ENCODE results near the gene TMOD3.

Gene TMOD3

GRCh38 chr15:51924156-51925068 lies 95.0 kb downstream of the TMOD3 start:
- no peak for DNase-seq

- DNase-seq = no peak
These were observed 97.4 kb downstream of the TMOD3 start for GRCh38 chr15:51926809-51927208.

DNA sequence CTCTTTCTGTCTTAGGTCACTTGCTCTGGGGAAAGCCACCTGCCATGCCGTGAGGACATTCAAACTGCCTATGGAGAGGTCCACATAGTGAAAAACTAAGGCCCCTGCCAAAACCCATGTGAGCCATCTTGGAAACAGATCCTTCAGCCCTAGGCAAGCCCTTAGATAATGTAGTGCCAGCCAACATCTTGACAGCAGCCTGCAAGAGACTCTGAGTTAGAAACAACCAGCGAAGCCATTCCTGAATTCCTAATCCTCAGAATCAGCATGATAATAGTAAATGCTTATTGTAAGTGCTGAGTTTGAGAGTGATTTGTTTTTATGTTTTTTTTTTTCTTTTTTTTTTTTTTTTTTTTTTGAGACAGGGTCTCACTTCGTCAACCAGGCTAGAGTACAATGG lies 101.6 kb downstream of the TMOD3 start:
- DNase-seq = no peak

GRCh38 chr15:51931638-51932037 lies 102.2 kb downstream of the TMOD3 start:
- no peak for DNase-seq

GRCh38 chr15:51932161-51932560 lies 102.7 kb downstream of the TMOD3 start:
- no peak for DNase-seq

DNA sequence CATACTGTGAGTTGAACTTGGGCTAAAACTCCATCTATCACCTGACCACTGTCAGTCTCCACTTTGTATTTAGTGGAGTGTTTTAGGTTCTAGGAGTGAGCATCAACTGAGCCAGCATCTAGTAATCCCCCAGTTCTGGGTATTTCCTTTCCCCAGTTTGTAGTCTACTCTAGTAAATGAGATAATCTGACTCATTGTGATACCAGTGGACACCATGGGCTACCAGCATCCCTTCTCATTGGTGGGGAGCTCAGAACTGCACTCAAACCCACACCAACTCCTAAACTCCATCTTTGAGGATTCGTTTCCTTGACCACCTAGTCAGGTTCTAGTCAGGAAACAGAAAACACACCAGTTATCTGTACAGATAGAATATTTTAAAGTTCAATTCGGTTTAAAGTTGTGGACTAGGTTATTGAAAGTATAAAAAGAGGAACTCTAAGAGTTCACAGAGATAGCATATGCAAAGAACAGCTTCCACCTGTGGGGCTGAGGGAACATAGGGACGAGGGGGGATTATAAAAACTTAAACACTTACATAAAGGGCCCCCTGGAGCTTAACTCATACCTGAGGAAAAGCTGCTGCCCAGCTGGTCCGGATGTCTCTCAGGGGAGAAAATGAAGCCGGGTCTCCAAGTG lies 106.1 kb downstream of the TMOD3 start:
- no peak for DNase-seq

DNA sequence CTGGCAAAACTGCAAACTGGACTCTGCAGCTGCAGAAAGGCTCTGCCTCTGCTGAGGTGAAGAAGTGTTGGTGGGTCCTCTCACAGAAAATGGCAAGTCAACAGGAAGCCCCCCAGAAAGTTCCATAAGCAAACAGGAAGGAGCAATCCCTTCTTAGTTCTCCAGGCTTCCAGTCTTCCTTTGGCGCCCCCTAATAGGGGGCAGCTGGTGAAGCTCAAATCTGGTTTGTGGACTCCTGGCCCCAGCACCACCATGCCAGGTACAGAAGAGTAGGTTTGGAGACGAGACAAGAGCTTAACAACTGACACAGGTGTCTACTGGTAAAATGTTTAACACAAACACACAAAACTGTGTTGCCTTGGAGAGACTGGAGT lies 106.6 kb downstream of the TMOD3 start:
- DNase-seq = no peak

- no peak for DNase-seq
These were observed 108.8 kb downstream of the TMOD3 start for GRCh38 chr15:51938286-51938685.

- DNase-seq = no peak
These were observed 109.8 kb downstream of the TMOD3 start for GRCh38 chr15:51939216-51939615.

GRCh38 chr15:51947124-51947523 lies 117.7 kb downstream of the TMOD3 start:
- no peak for DNase-seq

GRCh38 chr15:51952805-51953204 lies 123.4 kb downstream of the TMOD3 start:
- no peak for DNase-seq

- DNase-seq = no peak
These were observed 126.1 kb downstream of the TMOD3 start for GRCh38 chr15:51955504-51955903.

Data from NCI-H1105 (cell line).